AG09319 (cell line): ENCODE results near the gene CYP2E1.
"Not testable (repeated sequence)": the region's sequence is repeated elsewhere in the genome, so short reads cannot be mapped to it uniquely, and the experiment has no call there.

ENCODE experiments used
- DNase-seq: peaks from one replicate; pipeline ENCODE4 v3.0.0-alpha.2; 2010; ENCODE audit warnings: low read depth; ENCODE audit errors: extremely low read depth
- TF ChIP-seq, protein P1 (sequence below): IDR thresholded peaks from 2 replicates; pipeline ENCODE4 v1.5.1; 2011; ENCODE audit warnings: low read depth, mild to moderate bottlenecking, inconsistent platforms, low read length, moderate library complexity

The CYP2E1 gene

DNA sequence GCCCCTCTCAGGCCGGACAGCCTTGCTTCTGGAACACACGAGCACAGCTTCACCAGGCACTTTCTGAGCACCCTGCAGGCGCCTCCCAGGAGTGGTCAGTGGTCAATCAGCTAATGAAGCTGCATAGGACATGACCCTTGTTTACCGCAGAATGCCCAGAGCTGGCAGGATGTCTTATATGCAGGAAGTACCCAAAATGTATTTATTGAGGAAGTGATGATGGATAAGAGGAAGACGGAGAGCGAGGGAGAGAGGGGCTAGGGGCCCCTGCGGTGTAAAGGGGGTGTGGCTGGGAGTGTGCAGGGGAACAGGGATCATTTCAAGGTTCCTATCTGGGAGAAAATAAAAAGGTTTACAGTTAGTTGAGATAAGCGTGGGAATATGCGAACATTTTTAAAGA is 3.3 kb downstream of the CYP2E1 start:
- TF ChIP-seq, protein P1, sequence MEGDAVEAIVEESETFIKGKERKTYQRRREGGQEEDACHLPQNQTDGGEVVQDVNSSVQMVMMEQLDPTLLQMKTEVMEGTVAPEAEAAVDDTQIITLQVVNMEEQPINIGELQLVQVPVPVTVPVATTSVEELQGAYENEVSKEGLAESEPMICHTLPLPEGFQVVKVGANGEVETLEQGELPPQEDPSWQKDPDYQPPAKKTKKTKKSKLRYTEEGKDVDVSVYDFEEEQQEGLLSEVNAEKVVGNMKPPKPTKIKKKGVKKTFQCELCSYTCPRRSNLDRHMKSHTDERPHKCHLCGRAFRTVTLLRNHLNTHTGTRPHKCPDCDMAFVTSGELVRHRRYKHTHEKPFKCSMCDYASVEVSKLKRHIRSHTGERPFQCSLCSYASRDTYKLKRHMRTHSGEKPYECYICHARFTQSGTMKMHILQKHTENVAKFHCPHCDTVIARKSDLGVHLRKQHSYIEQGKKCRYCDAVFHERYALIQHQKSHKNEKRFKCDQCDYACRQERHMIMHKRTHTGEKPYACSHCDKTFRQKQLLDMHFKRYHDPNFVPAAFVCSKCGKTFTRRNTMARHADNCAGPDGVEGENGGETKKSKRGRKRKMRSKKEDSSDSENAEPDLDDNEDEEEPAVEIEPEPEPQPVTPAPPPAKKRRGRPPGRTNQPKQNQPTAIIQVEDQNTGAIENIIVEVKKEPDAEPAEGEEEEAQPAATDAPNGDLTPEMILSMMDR = no peak
- DNase-seq = no peak

DNA sequence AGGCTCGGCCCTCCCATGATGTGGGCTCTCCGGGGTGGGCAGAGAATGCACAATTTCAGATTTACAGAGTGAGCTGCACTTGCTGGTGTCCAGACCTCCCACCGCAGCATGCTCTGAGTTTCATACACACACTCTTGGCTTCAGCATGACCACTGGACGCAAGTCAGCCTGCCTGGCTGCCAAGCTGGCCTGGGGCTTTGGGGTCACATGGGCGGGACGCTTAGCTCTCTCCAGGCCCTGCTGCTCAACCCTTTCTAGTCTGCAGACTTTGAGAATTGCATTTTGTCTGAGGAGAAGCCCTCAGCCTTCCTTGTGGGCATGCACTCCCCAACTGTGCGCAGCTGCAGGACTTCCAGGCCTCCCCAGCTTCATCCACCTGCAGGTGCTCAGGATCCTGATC is 5.7 kb downstream of the CYP2E1 start:
- no peak for DNase-seq
- TF ChIP-seq, protein P1 = no peak

DNA sequence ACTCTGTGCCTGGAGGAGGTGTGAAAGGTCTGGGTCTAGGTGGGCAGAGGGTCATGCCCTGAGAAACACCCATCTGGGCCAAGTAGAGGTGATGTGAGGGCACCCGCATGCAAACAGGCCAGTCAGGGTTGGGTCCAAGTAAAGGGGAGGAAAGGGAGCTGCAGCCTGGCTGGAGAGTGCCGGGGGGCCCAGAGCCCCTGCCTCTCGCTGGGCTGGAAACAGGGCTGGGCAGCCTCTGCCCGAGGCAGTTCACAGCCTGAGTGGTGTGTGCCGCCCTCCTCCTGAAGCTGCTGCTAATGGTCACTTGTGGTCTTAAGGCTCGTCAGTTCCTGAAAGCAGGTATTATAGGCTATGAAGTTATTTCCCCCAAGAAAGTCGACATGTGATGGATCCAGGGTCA is 7.3 kb downstream of the CYP2E1 start:
- TF ChIP-seq, protein P1 = no peak
- no peak for DNase-seq

DNA sequence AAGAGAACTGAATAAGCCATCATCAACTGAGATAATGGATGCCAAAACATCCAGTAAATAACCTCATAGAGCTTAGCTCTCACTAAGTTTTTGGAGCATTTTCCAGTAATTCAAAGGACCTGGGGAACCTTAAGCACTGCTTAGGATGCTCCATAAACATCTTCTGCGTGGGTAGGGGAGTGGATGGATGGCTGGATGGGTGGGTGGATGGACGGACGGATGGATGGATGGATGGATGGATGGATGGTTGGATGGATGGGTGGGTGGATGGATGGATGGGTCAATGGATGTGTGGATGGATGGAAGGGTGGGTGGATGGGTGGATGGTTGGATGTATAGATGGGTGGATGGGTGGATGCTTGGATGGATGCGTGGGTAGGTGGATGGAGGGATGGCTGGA is 9.0 kb downstream of the CYP2E1 start:
- TF ChIP-seq, protein P1 = no peak
- DNase-seq = no peak

DNA sequence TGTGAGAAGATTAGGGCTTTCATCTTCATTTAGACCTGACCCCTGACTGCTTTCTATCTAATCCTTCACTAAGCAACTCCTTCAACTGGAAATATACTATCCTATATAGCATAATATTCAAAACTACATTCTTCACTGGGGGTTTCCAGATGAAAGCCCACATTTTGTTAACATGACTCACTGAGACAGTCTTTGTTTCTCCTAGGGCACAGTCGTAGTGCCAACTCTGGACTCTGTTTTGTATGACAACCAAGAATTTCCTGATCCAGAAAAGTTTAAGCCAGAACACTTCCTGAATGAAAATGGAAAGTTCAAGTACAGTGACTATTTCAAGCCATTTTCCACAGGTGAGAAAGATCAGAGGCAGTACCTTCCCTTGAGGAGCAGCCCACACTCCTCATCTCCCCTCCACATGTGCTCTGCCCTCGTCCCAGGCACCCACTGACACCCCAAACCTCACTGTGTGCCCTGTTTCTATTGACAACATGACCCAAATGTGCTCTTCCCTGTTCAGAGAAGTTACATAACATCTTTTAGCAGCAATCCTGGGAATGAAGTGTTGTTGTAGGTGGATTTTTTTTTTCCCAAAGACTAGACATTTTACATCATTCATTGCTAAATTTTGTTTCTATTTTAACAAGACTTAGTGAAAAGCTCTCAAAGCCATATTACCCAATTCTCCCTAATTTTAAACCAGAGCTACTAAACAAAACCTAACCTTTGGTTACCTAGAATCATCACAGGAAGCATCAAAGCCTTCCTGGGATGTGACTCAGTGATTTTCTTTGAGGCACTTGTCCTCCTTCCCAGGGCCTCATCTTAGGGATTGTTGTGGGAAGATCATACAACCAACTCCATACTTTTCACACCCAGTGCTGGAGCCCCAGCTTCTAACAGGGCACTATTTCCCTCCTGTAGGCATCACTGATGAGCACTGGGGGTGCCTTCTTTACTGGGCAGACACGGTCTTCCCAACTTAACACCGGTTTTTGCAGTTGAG is 10.7 kb downstream of the CYP2E1 start:
- no peak for DNase-seq
- TF ChIP-seq, protein P1 = no peak

DNA sequence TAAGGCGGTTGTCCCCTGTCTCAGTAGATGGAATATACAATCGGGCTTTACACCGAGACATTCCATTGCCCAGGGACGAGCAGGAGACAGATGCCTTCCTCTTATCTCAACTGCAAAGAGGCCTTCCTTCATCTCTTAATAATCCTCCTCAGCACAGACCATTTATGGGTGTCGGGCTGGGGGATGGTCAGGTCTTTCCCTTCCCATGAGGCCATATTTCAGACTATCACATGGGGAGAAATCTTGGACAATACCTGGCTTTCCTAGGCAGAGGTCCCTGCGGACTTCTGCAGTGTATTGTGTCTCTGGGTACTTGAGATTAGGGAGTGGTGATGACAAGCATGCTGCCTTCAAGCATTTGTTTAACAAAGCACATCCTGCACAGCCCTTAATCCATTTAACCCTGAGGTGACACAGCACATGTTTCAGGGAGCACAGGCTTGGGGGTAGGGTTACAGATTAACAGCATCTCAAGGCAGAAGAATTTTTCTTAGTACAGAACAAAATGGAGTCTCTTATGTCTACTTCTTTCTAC is 14.3 kb downstream of the CYP2E1 start:
- not testable (repeated sequence) for DNase-seq

DNA sequence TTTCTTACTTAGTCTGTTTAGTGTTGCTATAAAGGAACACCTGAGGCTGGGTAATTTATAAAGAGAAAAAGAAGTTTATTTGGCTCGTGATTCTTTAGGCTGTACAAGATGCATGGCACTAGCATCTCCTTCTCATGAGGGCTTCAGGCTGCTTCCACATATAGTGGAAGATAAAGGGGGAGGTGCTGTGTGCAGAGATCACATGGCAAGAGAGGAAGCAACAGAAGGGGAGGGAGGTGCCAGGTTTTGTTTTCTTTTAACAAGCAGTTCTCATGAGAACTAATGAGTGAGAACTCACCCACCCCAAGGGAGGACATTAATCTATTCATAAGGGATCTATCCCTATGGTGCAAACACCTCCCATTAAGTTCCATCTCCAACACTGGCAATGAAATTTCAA is 17.3 kb downstream of the CYP2E1 start:
- TF ChIP-seq, protein P1 = no peak
- DNase-seq = no peak

DNA sequence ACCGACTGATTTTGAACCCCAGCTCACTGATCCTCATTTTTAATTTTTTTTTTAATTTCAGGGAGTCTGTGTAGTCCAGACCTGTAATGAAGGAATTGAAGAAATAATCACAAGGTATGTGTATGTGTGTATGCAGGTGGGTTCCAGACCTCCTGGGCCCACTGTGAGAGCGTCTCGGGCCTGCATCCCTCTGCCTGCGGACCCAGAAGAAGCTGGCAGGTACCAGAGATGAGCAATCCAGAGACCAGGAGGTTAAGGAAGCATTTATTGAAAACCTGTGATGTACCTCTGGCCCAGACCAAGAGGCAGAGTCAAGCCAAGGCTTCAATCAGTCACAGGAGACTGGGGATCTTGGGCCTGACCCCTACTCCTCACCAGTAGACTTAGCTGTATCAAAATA is 27.4 kb downstream of the CYP2E1 start:
- TF ChIP-seq, protein P1 = no peak
- DNase-seq = no peak
